Measurements from ENCODE around the gene BDNF. TPM values are rescaled to one million over a fixed set of nuclear protein-coding genes. Genes with fewer than 3 reads are reported as not detected.

The BDNF gene
- total and polyA plus RNA-seq, 4 donors, result 0.03 to 0.28 (median 0.07) TPM

- Histone ChIP-seq H3K4me3 (ENCODE audit: low read depth in 1 of 3, low read length in 3 of 3) (no peak overlapping the region), H3K36me3 (ENCODE audit: control insufficient read depth in 4 of 4, insufficient read depth in 3 of 4, low read depth in 1 of 4, low read length in 3 of 4) (no peaks in the 10 kb centered on the region), H3K4me1 (ENCODE audit: control insufficient read depth in 4 of 4, insufficient read depth in 4 of 4, low read length in 3 of 4) (no peaks in the 10 kb centered on the region), H3K27me3 (ENCODE audit: control insufficient read depth in 4 of 4, insufficient read depth in 4 of 4, low read length in 3 of 4) (no peaks in the 10 kb centered on the region), H3K9ac (ENCODE audit: low read depth in 1 of 2, low read length in 2 of 2) (no peak overlapping the region), H3K27ac (ENCODE audit: low read depth in 1 of 2, low read length in 2 of 2) (no peak overlapping the region), H3K9me3 (ENCODE audit: control insufficient read depth in 4 of 4, low read length in 3 of 4) (no peaks in the 10 kb centered on the region)
- no peak for DNase-seq (ENCODE audit: low spot score)
- WGBS, result 85% methylated on average over 4 of the region's 4 CpGs
- no peak for TF ChIP-seq ATF3 (IDR thresholded peaks at IDR 0.05)
- TF ChIP-seq RAD21 (IDR thresholded peaks at IDR 0.05), result no peak
- TF ChIP-seq TAF1 (conservative IDR thresholded peaks at IDR 0.05), result no peak
- TF ChIP-seq REST (IDR thresholded peaks at IDR 0.05), result no peak
- TF ChIP-seq SP1 (IDR thresholded peaks at IDR 0.05), result no peak
- no peak for TF ChIP-seq ZBTB33 (IDR thresholded peaks at IDR 0.05)
- TF ChIP-seq EGR1 (IDR thresholded peaks at IDR 0.05; ENCODE audit: low read depth in 2 of 2), result no peak
- TF ChIP-seq GABPA (IDR thresholded peaks at IDR 0.05 in 1 of 2, conservative IDR thresholded peaks at IDR 0.05 in 1 of 2), result no peak
- no peak for TF ChIP-seq JUND (IDR thresholded peaks at IDR 0.05)
- no peak for TF ChIP-seq RXRA (IDR thresholded peaks at IDR 0.05)
- no peak for TF ChIP-seq FOXA1 (IDR thresholded peaks at IDR 0.05)
- no peak for TF ChIP-seq YY1 (IDR thresholded peaks at IDR 0.05)
- TF ChIP-seq MAX (IDR thresholded peaks at IDR 0.05), result no peak
- TF ChIP-seq NR2F2 (IDR thresholded peaks at IDR 0.05), result no peak
- TF ChIP-seq CTCF (IDR thresholded peaks at IDR 0.05; ENCODE audit: low read depth, low read length, missing input control), result no peak
- TF ChIP-seq FOXA2 (IDR thresholded peaks at IDR 0.05), result no peak
- TF ChIP-seq HNF4A (conservative IDR thresholded peaks at IDR 0.05), result no peak
- no peak for TF ChIP-seq HNF4G (IDR thresholded peaks at IDR 0.05)
Measured at GRCh38 chr11:27678242-27678641, 22.0 kb downstream of the BDNF start.

Data from liver (tissue), 9 donors.